A549 (cell line): ENCODE measurements around the gene BTBD2. TPM values are rescaled to one million over a fixed set of nuclear protein-coding genes. Genes with fewer than 3 reads are reported as not detected.
A peak's percentile ranks its signal among the peaks of the same experiment; 100 is the strongest.

Source experiments
- ATAC-seq, 2 experiments: fragments of 200-7000 bp in 1 of 2; fragments of >200 bp in 1 of 2; cut with Nextera tagmentation in 1 of 2; cut with Tn5 transposase in 1 of 2; 3 replicates each; pipeline versions ENCODE4 v1.8.0 to v1.9.1; 2018 to 2020; ENCODE audit warnings: mild to moderate bottlenecking in 1 of 2, moderate library complexity in 1 of 2
- CTCF ChIA-PET: fragments of 300-600 bp; sonication (Branson Sonifier 250); formaldehyde crosslinking; extraction: SDS; loops from one replicate; lab custom pipeline; 2021; ENCODE audit warnings: antibody characterized with exemption, inconsistent platforms; lab: Yijun Ruan, JAX
- POLR2A ChIA-PET: fragments of 350-600 bp; formaldehyde crosslinking; extraction: SDS; loops from one replicate; lab custom pipeline; 2021; ENCODE audit warnings: antibody characterized with exemption, inconsistent platforms; lab: Yijun Ruan, JAX
- DNase-seq, 2 experiments: peaks; one replicate each; pipeline versions ENCODE4 v3.0.0 to v3.0.0-alpha.2; 2011 to 2016; ENCODE audit warnings: low read depth in 1 of 2, low spot score in 1 of 2
- FAIRE-seq: peaks from 2 replicates; lab custom pipeline; 2011; peaks lifted over from hg19 to GRCh38; lab: Jason Lieb, UNC
- H3K27ac ChIP-seq, 2 experiments: fragments of >200 bp; sonication (Bioruptor Twin); formaldehyde crosslinking; 3 replicates each; pipeline ENCODE4 v1.5.1; 2016 to 2017
- H3K4me1 ChIP-seq: fragments of >200 bp; sonication (Bioruptor Twin); formaldehyde crosslinking; 3 replicates; pipeline ENCODE4 v1.6.1; 2016
- H3K4me2 ChIP-seq: fragments of >200 bp; sonication (Bioruptor Twin); formaldehyde crosslinking; 3 replicates; pipeline ENCODE4 v1.6.1; 2016
- H3K4me3 ChIP-seq: fragments of >200 bp; sonication (Bioruptor Twin); formaldehyde crosslinking; 3 replicates; pipeline ENCODE4 v1.5.1; 2016
- H3K9me3 ChIP-seq: fragments of >200 bp; sonication (Bioruptor Twin); formaldehyde crosslinking; 3 replicates; pipeline ENCODE4 v1.6.1; 2016
- BHLHE40 ChIP-seq: IDR thresholded peaks from 2 replicates; pipeline ENCODE4 v1.6.1; 2012; ENCODE audit warnings: low read depth, low read length, inconsistent platforms
- CBX8 ChIP-seq: fragments of 200-600 bp; sonication (generic); IDR thresholded peaks from 2 replicates; pipeline ENCODE4 v1.6.1; 2016
- CEBPB ChIP-seq, 2 experiments: fragments of >200 bp in 1 of 2; sonication (Bioruptor Twin) in 1 of 2; formaldehyde crosslinking in 1 of 2; IDR thresholded peaks; 2 replicates each; pipeline ENCODE4 v1.6.1; 2012 to 2016
- CHD4 ChIP-seq: fragments of 200-600 bp; sonication (generic); IDR thresholded peaks from 2 replicates; pipeline ENCODE4 v1.6.1; 2016; ENCODE audit warnings: antibody characterized with exemption, mild to moderate bottlenecking, borderline replicate concordance
- EHMT2 ChIP-seq: fragments of 200-600 bp; sonication (generic); IDR thresholded peaks from 2 replicates; pipeline ENCODE4 v1.6.1; 2016; ENCODE audit warnings: antibody characterized with exemption, low read depth, mild to moderate bottlenecking, moderate library complexity
- FOSB ChIP-seq: fragments of 250-450 bp; sonication (Bioruptor Pico); IDR thresholded peaks from 2 replicates; pipeline ENCODE4 v1.5.0; 2020; ENCODE audit warnings: mild to moderate bottlenecking, moderate library complexity
- FOXS1 ChIP-seq: fragments of 250-450 bp; sonication (Bioruptor Pico); IDR thresholded peaks from 2 replicates; pipeline ENCODE4 v1.5.0; 2020; ENCODE audit warnings: mild to moderate bottlenecking, moderate library complexity
- JUNB ChIP-seq: fragments of >200 bp; sonication (Bioruptor Twin); formaldehyde crosslinking; IDR thresholded peaks from 2 replicates; pipeline ENCODE4 v1.6.1; 2016
- KDM1A ChIP-seq: fragments of 200-600 bp; sonication (generic); IDR thresholded peaks from 2 replicates; pipeline ENCODE4 v1.6.1; 2016; ENCODE audit warnings: low read depth, mild to moderate bottlenecking
- KDM5A ChIP-seq: fragments of 200-600 bp; sonication (generic); IDR thresholded peaks from 2 replicates; pipeline ENCODE4 v1.6.1; 2016; ENCODE audit warnings: antibody characterized with exemption, mild to moderate bottlenecking
- MAZ ChIP-seq: fragments of 150-350 bp; IDR thresholded peaks from 2 replicates; pipeline ENCODE4 v1.6.1; 2014; ENCODE audit warnings: antibody characterized with exemption, low read depth, low read length, borderline replicate concordance
- MYC ChIP-seq: IDR thresholded peaks from 2 replicates; pipeline ENCODE4 v1.6.1; 2012; ENCODE audit warnings: mild to moderate bottlenecking, inconsistent platforms, low read length, improper control_type of control experiment, borderline replicate concordance
- RFX5 ChIP-seq: fragments of 450-650 bp; IDR thresholded peaks from 2 replicates; pipeline ENCODE4 v1.7.1; 2014; ENCODE audit warnings: antibody characterized with exemption, mild to moderate bottlenecking, moderate library complexity
- RNF2 ChIP-seq: fragments of 200-600 bp; sonication (generic); IDR thresholded peaks from 2 replicates; pipeline ENCODE4 v1.6.1; 2016; ENCODE audit warnings: low read depth, mild to moderate bottlenecking, antibody characterized with exemption, moderate library complexity, borderline replicate concordance
- SREBF2 ChIP-seq: fragments of 450-650 bp; IDR thresholded peaks from 2 replicates; pipeline ENCODE4 v1.6.1; 2014; ENCODE audit warnings: mild to moderate bottlenecking, moderate library complexity
- TFCP2L1 ChIP-seq: fragments of 250-450 bp; sonication (Bioruptor Pico); IDR thresholded peaks from 2 replicates; pipeline ENCODE4 v1.5.0; 2021; ENCODE audit warnings: mild to moderate bottlenecking
- ZC3H11A ChIP-seq: fragments of 450-650 bp; IDR thresholded peaks from 2 replicates; pipeline ENCODE4 v1.6.1; 2014; ENCODE audit warnings: antibody characterized with exemption, mild to moderate bottlenecking
- ZFP36 ChIP-seq: fragments of 450-650 bp; IDR thresholded peaks from 2 replicates; pipeline ENCODE4 v1.6.1; 2014; ENCODE audit warnings: borderline replicate concordance; ENCODE audit not compliant: partially characterized antibody
- WGBS: methylation state at CpG from one replicate; pipeline ENCODE4 v1.1.6; 2017; ENCODE audit errors: missing lambda C conversion rate; 5-methylcytosine and 5-hydroxymethylcytosine counted together
- polyA plus RNA-seq, 4 experiments: library from polyadenylated mRNA; depleted of rRNA in 3 of 4; stranded (reverse); fragments of >200 nt; fragmentation: RNase III in 1 of 4; extraction: RNeasy Plus Mini Kit Qiagen cat#74134 plus additional on column Dnase treatment in 1 of 4; gene quantifications; 2 replicates in 3 of 4; 3 replicates in 1 of 4; pipeline ENCODE4 v1.2.3, GENCODE V29; 2011 to 2017
- TF ChIP-seq, protein P1 (sequence below): fragments of >200 bp; sonication (Bioruptor Twin); formaldehyde crosslinking; IDR thresholded peaks from 3 replicates; pipeline ENCODE4 v1.5.1; 2016
- TF ChIP-seq, protein P2 (sequence below): fragments of >200 bp; sonication (Bioruptor Twin); formaldehyde crosslinking; IDR thresholded peaks from 3 replicates; pipeline ENCODE4 v1.6.1; 2016
- TF ChIP-seq, protein P3 (sequence below): fragments of 250-450 bp; sonication (Bioruptor Pico); IDR thresholded peaks from 2 replicates; pipeline ENCODE4 v1.5.0; 2021; ENCODE audit warnings: mild to moderate bottlenecking, moderate library complexity, borderline replicate concordance
- TF ChIP-seq, protein P4 (sequence below): fragments of >200 bp; sonication (Bioruptor Twin); formaldehyde crosslinking; IDR thresholded peaks from 2 replicates; pipeline ENCODE4 v1.6.1; 2016

Gene BTBD2
- polyA plus RNA-seq, 2 of the 4 experiments (the other 2 are of a cell fraction): 16.3 to 29.6 TPM

DNA sequence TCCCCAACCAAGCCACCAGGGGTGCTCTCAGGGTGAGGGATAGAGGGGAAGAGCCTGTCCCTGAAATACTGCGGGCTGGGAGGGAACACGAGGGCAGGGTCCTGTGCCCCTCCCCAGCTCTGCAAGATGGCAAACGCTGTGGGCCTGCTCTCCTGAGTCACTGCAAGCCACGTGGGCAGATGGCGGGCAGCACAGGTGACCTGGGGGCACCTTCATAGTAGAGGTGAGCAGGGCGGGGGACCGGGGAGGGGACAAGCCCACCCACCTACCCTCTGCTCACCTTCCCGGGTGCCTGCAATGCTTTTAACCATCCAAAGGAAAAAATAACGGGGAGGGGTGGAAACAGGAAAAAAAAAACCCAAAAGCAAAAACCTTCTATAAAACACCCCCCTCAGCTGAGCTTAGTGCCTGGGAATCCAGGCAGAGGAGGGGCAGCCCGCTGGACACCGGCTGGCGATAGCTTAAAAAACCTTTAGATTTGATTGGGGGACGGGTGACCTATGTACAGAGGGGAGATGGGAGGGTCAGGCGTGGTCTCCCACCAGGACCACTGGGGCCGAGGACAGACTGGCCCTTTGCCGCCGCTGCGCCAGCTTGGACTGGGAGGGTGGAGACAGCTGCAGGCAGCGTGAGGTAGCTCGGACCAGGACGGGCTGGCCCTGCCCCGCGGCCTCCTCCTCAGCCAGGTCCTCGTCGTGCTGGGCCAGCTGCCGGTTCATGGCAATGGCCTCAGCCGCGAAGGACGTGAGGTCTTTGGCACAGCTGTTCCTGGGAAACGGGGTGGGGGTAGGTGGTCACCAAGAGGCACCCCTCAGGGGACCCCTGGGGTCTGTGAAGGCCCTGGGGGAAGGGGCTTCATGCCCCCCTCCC is 23.8 kb upstream of the BTBD2 start:
- ChIA-PET POLR2A (no interaction called here), CTCF (interaction anchor here (0.8 to 7.0 kb wide), 4 partner anchors 9 to 111 kb away, joined by 3 to 54 read pairs (median 9); no protein-coding TSS in a partner anchor)

DNA sequence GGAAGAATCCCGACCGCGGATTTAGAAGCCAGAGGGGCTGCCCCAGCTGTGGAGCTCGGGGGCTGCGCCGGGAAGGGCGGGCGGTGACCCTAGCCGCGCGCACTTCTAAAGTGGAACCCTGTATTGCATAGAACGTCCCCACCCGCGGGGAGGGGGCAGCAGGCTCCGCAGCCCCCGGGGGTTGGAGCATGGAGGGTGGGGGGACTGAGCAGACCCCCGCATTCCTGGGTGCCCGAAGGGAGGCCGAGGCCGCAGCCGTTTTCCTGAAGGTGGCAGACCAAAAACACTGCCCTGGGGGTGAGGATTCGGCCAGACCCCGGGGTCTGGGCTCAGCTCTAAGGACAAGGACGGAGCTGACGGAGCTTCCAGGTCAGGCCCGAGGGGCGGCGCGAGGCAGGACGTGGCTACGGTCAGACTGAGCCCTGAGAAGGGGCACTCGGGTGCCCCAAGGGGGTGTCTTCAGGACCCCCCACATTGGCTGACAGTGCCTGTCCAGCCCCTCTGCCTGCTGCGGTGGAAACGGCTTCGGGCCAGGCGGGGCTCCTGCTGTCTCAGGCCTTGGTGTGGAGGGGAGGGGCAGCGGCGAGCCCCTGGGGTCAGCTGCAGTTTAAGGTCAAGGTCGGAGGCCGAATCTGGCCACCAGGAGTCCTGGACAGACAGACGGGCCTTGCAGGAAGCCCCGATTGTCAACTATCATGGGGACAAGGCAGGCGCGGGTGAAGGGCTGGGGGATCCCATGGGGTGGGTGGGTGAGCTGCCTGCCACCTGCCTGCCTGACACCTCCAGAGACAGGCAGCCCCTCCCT is 23.0 kb upstream of the BTBD2 start:
- H3K27ac ChIP-seq: no peak overlapping the region
- peaks cover 37% of the 10 kb centered on the region for H3K4me1 ChIP-seq
- FAIRE-seq (no peak), DNase-seq (no peak), ATAC-seq (no peak)
- no peak overlapping the region for H3K4me2 ChIP-seq
- no peak overlapping the region for H3K4me3 ChIP-seq
- 92% methylated on average over 27 of the region's 44 CpGs for WGBS
- no peak for TF ChIP-seq ZFP36
- ChIA-PET POLR2A (no interaction called here), CTCF (interaction anchor here (0.8 to 7.0 kb wide), 4 partner anchors 10 to 110 kb away, joined by 3 to 54 read pairs (median 9); no protein-coding TSS in a partner anchor)
- H3K9me3 ChIP-seq: peaks cover 9% of the 10 kb centered on the region

More for the DNA sequence above, 23.8 kb upstream of the BTBD2 start:
- no peak for TF ChIP-seq FOSB
- no peak for FAIRE-seq
- ATAC-seq: no peak
- 90% methylated on average over 23 of the region's 30 CpGs for WGBS
- H3K4me2 ChIP-seq: no peak overlapping the region
- H3K9me3 ChIP-seq: peaks cover 9% of the 10 kb centered on the region
- no peak overlapping the region for H3K4me3 ChIP-seq
- H3K4me1 ChIP-seq: peaks cover 44% of the 10 kb centered on the region
- no peak for DNase-seq
- H3K27ac ChIP-seq: peak overlapping the region in 1 of 2 experiments; percentile 98; a peak in 3 of 6 replicates

DNA sequence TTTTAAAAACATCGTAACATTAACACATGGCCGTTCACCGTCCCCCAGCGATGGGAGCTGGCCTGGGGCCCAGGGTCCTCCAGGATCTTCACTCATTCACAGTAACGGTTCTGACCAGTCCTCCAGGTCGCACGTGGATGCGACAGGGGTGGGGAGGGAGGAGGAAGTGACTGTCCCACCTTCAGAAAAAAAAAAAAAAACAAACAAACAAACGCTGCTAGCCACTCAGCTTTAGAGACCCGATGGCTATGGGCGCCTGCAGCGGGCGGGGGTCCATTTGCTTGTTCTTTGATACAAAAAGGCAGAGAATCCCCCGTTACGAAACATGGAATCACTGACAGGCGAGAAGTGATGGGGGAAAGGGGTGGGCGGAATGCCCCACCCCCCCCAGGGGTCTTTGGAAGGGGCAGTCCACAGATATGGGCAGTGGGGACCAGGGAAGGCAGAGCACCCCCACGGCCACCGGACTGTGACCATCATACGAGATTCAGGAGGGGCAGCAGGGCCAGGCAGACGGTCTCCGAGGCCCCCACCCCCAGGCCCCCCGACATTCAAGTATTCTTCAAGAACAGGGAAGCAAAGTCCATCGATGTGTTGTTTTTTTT is 22.2 kb upstream of the BTBD2 start:
- Histone ChIP-seq H3K4me1 (peaks cover 37% of the 10 kb centered on the region), H3K4me3 (no peak overlapping the region), H3K27ac (no peak overlapping the region), H3K9me3 (peaks cover 9% of the 10 kb centered on the region), H3K4me2 (no peak overlapping the region)
- ChIA-PET POLR2A (no interaction called here), CTCF (interaction anchor here (0.8 to 7.0 kb wide), 3 partner anchors 17 to 32 kb away, joined by 3 to 54 read pairs (median 14); no protein-coding TSS in a partner anchor)
- ATAC-seq (no peak), DNase-seq (no peak), FAIRE-seq (no peak)
- WGBS: 85% methylated on average over 24 of the region's 24 CpGs
- no peak for TF ChIP-seq CEBPB (IDR thresholded peaks at IDR 0.05)
- TF ChIP-seq ZC3H11A: no peak
- TF ChIP-seq, protein P1, sequence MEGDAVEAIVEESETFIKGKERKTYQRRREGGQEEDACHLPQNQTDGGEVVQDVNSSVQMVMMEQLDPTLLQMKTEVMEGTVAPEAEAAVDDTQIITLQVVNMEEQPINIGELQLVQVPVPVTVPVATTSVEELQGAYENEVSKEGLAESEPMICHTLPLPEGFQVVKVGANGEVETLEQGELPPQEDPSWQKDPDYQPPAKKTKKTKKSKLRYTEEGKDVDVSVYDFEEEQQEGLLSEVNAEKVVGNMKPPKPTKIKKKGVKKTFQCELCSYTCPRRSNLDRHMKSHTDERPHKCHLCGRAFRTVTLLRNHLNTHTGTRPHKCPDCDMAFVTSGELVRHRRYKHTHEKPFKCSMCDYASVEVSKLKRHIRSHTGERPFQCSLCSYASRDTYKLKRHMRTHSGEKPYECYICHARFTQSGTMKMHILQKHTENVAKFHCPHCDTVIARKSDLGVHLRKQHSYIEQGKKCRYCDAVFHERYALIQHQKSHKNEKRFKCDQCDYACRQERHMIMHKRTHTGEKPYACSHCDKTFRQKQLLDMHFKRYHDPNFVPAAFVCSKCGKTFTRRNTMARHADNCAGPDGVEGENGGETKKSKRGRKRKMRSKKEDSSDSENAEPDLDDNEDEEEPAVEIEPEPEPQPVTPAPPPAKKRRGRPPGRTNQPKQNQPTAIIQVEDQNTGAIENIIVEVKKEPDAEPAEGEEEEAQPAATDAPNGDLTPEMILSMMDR: no peak
- TF ChIP-seq, protein P2, sequence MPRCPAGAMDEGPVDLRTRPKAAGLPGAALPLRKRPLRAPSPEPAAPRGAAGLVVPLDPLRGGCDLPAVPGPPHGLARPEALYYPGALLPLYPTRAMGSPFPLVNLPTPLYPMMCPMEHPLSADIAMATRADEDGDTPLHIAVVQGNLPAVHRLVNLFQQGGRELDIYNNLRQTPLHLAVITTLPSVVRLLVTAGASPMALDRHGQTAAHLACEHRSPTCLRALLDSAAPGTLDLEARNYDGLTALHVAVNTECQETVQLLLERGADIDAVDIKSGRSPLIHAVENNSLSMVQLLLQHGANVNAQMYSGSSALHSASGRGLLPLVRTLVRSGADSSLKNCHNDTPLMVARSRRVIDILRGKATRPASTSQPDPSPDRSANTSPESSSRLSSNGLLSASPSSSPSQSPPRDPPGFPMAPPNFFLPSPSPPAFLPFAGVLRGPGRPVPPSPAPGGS: no peak
- TF ChIP-seq KDM1A: no peak
- TF ChIP-seq FOXS1 (CRISPR knock-in tag): no peak
- no peak for TF ChIP-seq TFCP2L1
- no peak for TF ChIP-seq RFX5
- no peak for TF ChIP-seq MYC

DNA sequence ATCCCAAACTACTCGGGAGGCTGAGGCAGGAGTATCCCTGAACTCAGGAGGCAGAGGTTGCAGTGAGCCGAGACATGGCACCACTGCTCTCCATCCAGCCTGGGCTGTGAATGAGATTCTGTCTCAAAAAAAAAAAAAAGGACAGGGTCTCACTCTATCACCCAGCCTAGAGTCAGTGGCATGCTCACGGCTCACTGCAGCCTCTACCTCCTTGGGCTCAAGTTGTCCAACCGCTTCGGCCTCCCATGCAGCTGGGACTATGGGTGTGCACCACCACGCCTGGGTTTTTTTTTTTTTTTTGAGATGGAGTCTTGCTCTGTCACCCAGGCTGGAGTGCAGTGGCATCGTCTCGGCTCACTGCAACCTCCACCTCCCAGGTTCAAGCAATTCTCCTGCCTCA is 20.9 kb upstream of the BTBD2 start:
- POLR2A ChIA-PET: interaction anchor here (2.2 kb wide), 1 partner anchor 12 kb away, joined by 5 read pairs; no protein-coding TSS in a partner anchor
- ATAC-seq (no peak), FAIRE-seq (no peak)

More for the DNA sequence above, 20.9 kb upstream of the BTBD2 start:
- peaks cover 39% of the 10 kb centered on the region for H3K4me1 ChIP-seq
- 95% methylated on average over 8 of the region's 8 CpGs for WGBS
- peaks cover 9% of the 10 kb centered on the region for H3K9me3 ChIP-seq
- CTCF ChIA-PET: interaction anchor here (2.3 kb wide), 1 partner anchor 17 kb away, joined by 13 read pairs; no protein-coding TSS in a partner anchor
- no peak for TF ChIP-seq KDM5A
- no peak for TF ChIP-seq CEBPB (IDR thresholded peaks at IDR 0.05)
- TF ChIP-seq SREBF2: no peak
- TF ChIP-seq CBX8: no peak
- TF ChIP-seq EHMT2: no peak
- no peak for TF ChIP-seq RNF2
- no peak for TF ChIP-seq JUNB
- no peak for TF ChIP-seq CHD4
- TF ChIP-seq, protein P3, sequence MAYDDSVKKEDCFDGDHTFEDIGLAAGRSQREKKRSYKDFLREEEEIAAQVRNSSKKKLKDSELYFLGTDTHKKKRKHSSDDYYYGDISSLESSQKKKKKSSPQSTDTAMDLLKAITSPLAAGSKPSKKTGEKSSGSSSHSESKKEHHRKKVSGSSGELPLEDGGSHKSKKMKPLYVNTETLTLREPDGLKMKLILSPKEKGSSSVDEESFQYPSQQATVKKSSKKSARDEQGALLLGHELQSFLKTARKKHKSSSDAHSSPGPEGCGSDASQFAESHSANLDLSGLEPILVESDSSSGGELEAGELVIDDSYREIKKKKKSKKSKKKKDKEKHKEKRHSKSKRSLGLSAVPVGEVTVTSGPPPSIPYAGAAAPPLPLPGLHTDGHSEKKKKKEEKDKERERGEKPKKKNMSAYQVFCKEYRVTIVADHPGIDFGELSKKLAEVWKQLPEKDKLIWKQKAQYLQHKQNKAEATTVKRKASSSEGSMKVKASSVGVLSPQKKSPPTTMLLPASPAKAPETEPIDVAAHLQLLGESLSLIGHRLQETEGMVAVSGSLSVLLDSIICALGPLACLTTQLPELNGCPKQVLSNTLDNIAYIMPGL (CRISPR knock-in tag): no peak
- TF ChIP-seq, protein P4, sequence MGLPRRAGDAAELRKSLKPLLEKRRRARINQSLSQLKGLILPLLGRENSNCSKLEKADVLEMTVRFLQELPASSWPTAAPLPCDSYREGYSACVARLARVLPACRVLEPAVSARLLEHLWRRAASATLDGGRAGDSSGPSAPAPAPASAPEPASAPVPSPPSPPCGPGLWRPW: no peak
- no peak for TF ChIP-seq BHLHE40
- no peak for TF ChIP-seq MAZ
- no peak for DNase-seq
- H3K27ac ChIP-seq: no peak overlapping the region
- no peak overlapping the region for H3K4me3 ChIP-seq
- no peak overlapping the region for H3K4me2 ChIP-seq
